Panc1 (cell line): ENCODE results near the gene ADGRE1. TPM values are rescaled to one million over a fixed set of nuclear protein-coding genes. Genes with fewer than 3 reads are reported as not detected.

Experiments
- ATAC-seq: fragments of 200-7000 bp; cut with Tn5 transposase; 2 replicates; pipeline ENCODE4 v1.9.1; 2020; ENCODE audit warnings: mild to moderate bottlenecking, moderate library complexity
- BruUV-seq: library from RNA; stranded (reverse); fragments of 400-500 nt; replicated peaks from 2 replicates; lab custom pipeline; 2021; lab: Mats Ljungman, UMichigan
- CTCF ChIA-PET: fragments of 300-600 bp; sonication (Branson Sonifier 250); formaldehyde crosslinking; loops from one replicate; lab custom pipeline; 2022; ENCODE audit warnings: antibody characterized with exemption; lab: Charles Lee
- POLR2A ChIA-PET: fragments of 300-600 bp; sonication (Branson Sonifier 250); formaldehyde crosslinking; loops from one replicate; lab custom pipeline; 2022; ENCODE audit warnings: antibody characterized with exemption; lab: Charles Lee
- DNase-seq: peaks from one replicate; pipeline ENCODE4 v3.0.0-alpha.2; 2010; ENCODE audit warnings: low read depth, low spot score
- H3K27ac ChIP-seq: 2 replicates; pipeline ENCODE4 v1.5.1; 2011; ENCODE audit warnings: mild to moderate bottlenecking, low read length, inconsistent platforms
- H3K27me3 ChIP-seq: fragments of 200-500 bp; sonication (Bioruptor generic); 2 replicates; pipeline ENCODE4 v1.6.0; 2014; ENCODE audit warnings: low read length, inconsistent platforms; ENCODE audit not compliant: control insufficient read depth, insufficient read depth
- H3K36me3 ChIP-seq: fragments of 200-500 bp; sonication (Bioruptor generic); 2 replicates; pipeline ENCODE4 v1.5.1; 2014; ENCODE audit warnings: inconsistent platforms, mild to moderate bottlenecking, low read length, moderate library complexity; ENCODE audit not compliant: control insufficient read depth, insufficient read depth
- H3K4me1 ChIP-seq: 2 replicates; pipeline ENCODE4 v1.5.1; 2011; ENCODE audit warnings: inconsistent platforms, mild to moderate bottlenecking, low read length, moderate library complexity; ENCODE audit not compliant: control insufficient read depth, insufficient read depth
- H3K4me3 ChIP-seq, 2 experiments: 2 replicates each; pipeline ENCODE4 v1.5.1; 2011 to 2012; ENCODE audit warnings: low read depth in 2 of 2, low read length in 2 of 2, mild to moderate bottlenecking in 2 of 2, inconsistent platforms in 1 of 2, moderate library complexity in 1 of 2
- H3K9me3 ChIP-seq: fragments of 200-500 bp; sonication (Bioruptor generic); 2 replicates; pipeline ENCODE4 v1.5.1; 2014; ENCODE audit warnings: low read depth, mild to moderate bottlenecking, inconsistent platforms, low read length, moderate library complexity; ENCODE audit not compliant: control insufficient read depth, insufficient read depth
- POLR2AphosphoS5 ChIP-seq: IDR thresholded peaks from 2 replicates; pipeline ENCODE4 v1.6.1; 2012; ENCODE audit warnings: mild to moderate bottlenecking, low read depth, low read length, moderate library complexity
- SIN3A ChIP-seq: IDR thresholded peaks from 2 replicates; pipeline ENCODE4 v1.6.1; 2012; ENCODE audit warnings: low read depth, mild to moderate bottlenecking, low read length, moderate library complexity, borderline replicate concordance; ENCODE audit not compliant: insufficient read depth
- TCF7L2 ChIP-seq: IDR thresholded peaks from 2 replicates; pipeline ENCODE4 v1.6.1; 2011; ENCODE audit warnings: mild to moderate bottlenecking, low read depth, low read length, inconsistent platforms
- in situ Hi-C: cut with HindIII; loops from 2 replicates; pipeline ENCODE4 v1.10.0; 2016; ENCODE audit warnings: low sequenced_read_pairs, low pct_unique_long_range_greater_than_20kb
- intact Hi-C: fragments of 100-400 bp; cut with micrococcal nuclease; formaldehyde crosslinking; loops from one replicate; pipeline ENCODE4 v1.10.0; 2022; ENCODE audit not compliant: unreplicated experiment
- total RNA-seq: library from RNA; stranded (reverse); gene quantifications from one replicate; pipeline ENCODE4 v1.2.1, GENCODE V29; 2021; ENCODE audit not compliant: unreplicated experiment
- TF ChIP-seq, protein P1 (sequence below), 2 experiments: IDR thresholded peaks; 2 replicates each; pipeline ENCODE4 v1.6.1; 2011 to 2012; ENCODE audit warnings: low read depth in 2 of 2, control low read depth in 1 of 2, low read length in 1 of 2, mild to moderate bottlenecking in 1 of 2, moderate library complexity in 1 of 2; ENCODE audit not compliant: insufficient read depth in 1 of 2
- TF ChIP-seq, protein P2 (sequence below): fragments of 450-650 bp; IDR thresholded peaks from 2 replicates; pipeline ENCODE4 v1.5.1; 2017; ENCODE audit warnings: mild to moderate bottlenecking

Gene ADGRE1
- total RNA-seq, 1 experiment from 2014 or later: 0.08 TPM

GRCh38 chr19:6976197-6976596, 88.8 kb downstream of the ADGRE1 start:
- Histone ChIP-seq H3K27ac (no peak overlapping the region), H3K4me1 (no peaks in the 10 kb centered on the region), H3K4me3 (no peak overlapping the region), H3K9me3 (peaks cover 4% of the 10 kb centered on the region; the same call in 1 of the 2 replicates), H3K36me3 (no peaks in the 10 kb centered on the region), H3K27me3 (no peaks in the 10 kb centered on the region)
- TF ChIP-seq TCF7L2 (no peak), POLR2AphosphoS5 (no peak), SIN3A (no peak)
- TF ChIP-seq, protein P1, sequence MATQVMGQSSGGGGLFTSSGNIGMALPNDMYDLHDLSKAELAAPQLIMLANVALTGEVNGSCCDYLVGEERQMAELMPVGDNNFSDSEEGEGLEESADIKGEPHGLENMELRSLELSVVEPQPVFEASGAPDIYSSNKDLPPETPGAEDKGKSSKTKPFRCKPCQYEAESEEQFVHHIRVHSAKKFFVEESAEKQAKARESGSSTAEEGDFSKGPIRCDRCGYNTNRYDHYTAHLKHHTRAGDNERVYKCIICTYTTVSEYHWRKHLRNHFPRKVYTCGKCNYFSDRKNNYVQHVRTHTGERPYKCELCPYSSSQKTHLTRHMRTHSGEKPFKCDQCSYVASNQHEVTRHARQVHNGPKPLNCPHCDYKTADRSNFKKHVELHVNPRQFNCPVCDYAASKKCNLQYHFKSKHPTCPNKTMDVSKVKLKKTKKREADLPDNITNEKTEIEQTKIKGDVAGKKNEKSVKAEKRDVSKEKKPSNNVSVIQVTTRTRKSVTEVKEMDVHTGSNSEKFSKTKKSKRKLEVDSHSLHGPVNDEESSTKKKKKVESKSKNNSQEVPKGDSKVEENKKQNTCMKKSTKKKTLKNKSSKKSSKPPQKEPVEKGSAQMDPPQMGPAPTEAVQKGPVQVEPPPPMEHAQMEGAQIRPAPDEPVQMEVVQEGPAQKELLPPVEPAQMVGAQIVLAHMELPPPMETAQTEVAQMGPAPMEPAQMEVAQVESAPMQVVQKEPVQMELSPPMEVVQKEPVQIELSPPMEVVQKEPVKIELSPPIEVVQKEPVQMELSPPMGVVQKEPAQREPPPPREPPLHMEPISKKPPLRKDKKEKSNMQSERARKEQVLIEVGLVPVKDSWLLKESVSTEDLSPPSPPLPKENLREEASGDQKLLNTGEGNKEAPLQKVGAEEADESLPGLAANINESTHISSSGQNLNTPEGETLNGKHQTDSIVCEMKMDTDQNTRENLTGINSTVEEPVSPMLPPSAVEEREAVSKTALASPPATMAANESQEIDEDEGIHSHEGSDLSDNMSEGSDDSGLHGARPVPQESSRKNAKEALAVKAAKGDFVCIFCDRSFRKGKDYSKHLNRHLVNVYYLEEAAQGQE (IDR thresholded peaks at IDR 0.05; ENCODE audit: insufficient read depth in 1 of 2, low read depth in 2 of 2, low read length in 1 of 2): no peak
- TF ChIP-seq, protein P2, sequence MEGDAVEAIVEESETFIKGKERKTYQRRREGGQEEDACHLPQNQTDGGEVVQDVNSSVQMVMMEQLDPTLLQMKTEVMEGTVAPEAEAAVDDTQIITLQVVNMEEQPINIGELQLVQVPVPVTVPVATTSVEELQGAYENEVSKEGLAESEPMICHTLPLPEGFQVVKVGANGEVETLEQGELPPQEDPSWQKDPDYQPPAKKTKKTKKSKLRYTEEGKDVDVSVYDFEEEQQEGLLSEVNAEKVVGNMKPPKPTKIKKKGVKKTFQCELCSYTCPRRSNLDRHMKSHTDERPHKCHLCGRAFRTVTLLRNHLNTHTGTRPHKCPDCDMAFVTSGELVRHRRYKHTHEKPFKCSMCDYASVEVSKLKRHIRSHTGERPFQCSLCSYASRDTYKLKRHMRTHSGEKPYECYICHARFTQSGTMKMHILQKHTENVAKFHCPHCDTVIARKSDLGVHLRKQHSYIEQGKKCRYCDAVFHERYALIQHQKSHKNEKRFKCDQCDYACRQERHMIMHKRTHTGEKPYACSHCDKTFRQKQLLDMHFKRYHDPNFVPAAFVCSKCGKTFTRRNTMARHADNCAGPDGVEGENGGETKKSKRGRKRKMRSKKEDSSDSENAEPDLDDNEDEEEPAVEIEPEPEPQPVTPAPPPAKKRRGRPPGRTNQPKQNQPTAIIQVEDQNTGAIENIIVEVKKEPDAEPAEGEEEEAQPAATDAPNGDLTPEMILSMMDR: no peak
- no TSS peak for BruUV-seq
- DNase-seq (no peak), ATAC-seq (no peak)
- POLR2A ChIA-PET: no interaction called here
- CTCF ChIA-PET: no interaction called here
- in situ Hi-C loops (no loop called here), intact Hi-C loops (no loop called here)

GRCh38 chr19:6979399-6979798, 92.0 kb downstream of the ADGRE1 start:
- Histone ChIP-seq H3K4me3 (no peak overlapping the region), H3K36me3 (no peaks in the 10 kb centered on the region), H3K27ac (no peak overlapping the region), H3K9me3 (peaks cover 4% of the 10 kb centered on the region; the same call in 1 of the 2 replicates), H3K27me3 (no peaks in the 10 kb centered on the region), H3K4me1 (no peaks in the 10 kb centered on the region)
- intact Hi-C loops (no loop called here), in situ Hi-C loops (no loop called here)
- TF ChIP-seq SIN3A: no peak
- TF ChIP-seq, protein P2: no peak
- TF ChIP-seq, protein P1 (IDR thresholded peaks at IDR 0.05; ENCODE audit: insufficient read depth in 1 of 2, low read depth in 2 of 2, low read length in 1 of 2): no peak
- ChIA-PET POLR2A (no interaction called here), CTCF (no interaction called here)
- ATAC-seq (no peak), DNase-seq (no peak)
- no TSS peak for BruUV-seq
